Keratinocyte (primary cell): ENCODE measurements around the gene KRT23.

Source experiments
- CTCF ChIP-seq, 3 experiments: IDR thresholded peaks in 1 of 3; conservative IDR thresholded peaks in 1 of 3; optimal IDR thresholded peaks in 1 of 3; 2 replicates in 2 of 3; 3 replicates in 1 of 3; pipeline versions ENCODE3 to v1.5.1; 2011; ENCODE audit warnings: low read length in 3 of 3, mild to moderate bottlenecking in 3 of 3, moderate library complexity in 2 of 3, control low read depth in 1 of 3, inconsistent platforms in 1 of 3; ENCODE audit not compliant: insufficient read depth in 2 of 3; ENCODE audit errors: extremely low read depth in 1 of 3
- EZH2 ChIP-seq: IDR thresholded peaks from one replicate; pipeline ENCODE4 v1.6.1; 2012; ENCODE audit warnings: inconsistent platforms, mild to moderate bottlenecking, low read length, moderate library complexity

GRCh38 chr17:40949418-40949817, 12.0 kb upstream of the KRT23 start:
- TF ChIP-seq CTCF (optimal IDR thresholded peaks at IDR 0.05 in 1 of 3, IDR thresholded peaks at IDR 0.05 in 1 of 3, conservative IDR thresholded peaks at IDR 0.05 in 1 of 3; ENCODE audit: extremely low read depth in 1 of 3, insufficient read depth in 2 of 3, low read length in 3 of 3) = no peak
- TF ChIP-seq EZH2 = no peak
